Measurements from ENCODE around the gene PLEKHO2. TPM values are rescaled to one million over a fixed set of nuclear protein-coding genes. Genes with fewer than 3 reads are reported as not detected.

The PLEKHO2 gene
- polyA plus RNA-seq, 2 of the 4 experiments (the other 2 are of a cell fraction) = 2.8 to 3.9 TPM

DNA sequence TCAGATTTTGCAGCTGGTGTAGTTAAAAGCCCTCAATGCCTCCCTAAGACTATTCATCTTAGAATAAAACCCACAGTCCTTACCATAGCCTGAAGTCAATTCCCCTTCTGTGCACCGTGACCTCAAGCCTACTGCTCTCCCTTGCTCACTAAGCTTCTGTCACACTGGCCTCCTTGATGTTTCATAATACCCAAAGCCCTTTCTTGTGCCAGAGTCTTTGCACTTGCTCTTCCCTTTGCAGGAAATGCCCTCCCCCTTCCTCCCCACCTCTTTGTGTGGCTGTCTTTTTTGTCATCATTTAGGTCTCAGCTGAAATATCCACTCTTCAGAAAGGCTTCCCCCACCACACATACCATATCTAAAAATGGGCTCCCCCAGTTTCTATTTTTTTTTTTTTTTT is 4.2 kb upstream of the PLEKHO2 start:
- no peak overlapping the region for H3K4me3 ChIP-seq
- H3K9me3 ChIP-seq = no peaks in the 10 kb centered on the region
- FAIRE-seq (no peak), ATAC-seq (no peak), DNase-seq (ENCODE audit: low read depth in 1 of 2, low spot score in 1 of 2) (no peak)
- peaks cover 18% of the 10 kb centered on the region for H3K4me1 ChIP-seq
- H3K4me2 ChIP-seq = no peak overlapping the region
- 92% methylated on average over 1 of the region's 1 CpG for WGBS (ENCODE audit: missing lambda C conversion rate)
- TF ChIP-seq NR3C1 (IDR thresholded peaks at IDR 0.05) (no peak), EHF (CRISPR knock-in tag; IDR thresholded peaks at IDR 0.05) (no peak), TP53 (CRISPR knock-in tag; IDR thresholded peaks at IDR 0.05) (no peak), ZNF302 (CRISPR knock-in tag; IDR thresholded peaks at IDR 0.05) (no peak), NFE2L2 (conservative IDR thresholded peaks at IDR 0.05; ENCODE audit: low read length) (no peak), EHMT2 (IDR thresholded peaks at IDR 0.05; ENCODE audit: low read depth) (no peak), RFX5 (IDR thresholded peaks at IDR 0.05) (no peak), FOSL2 (IDR thresholded peaks at IDR 0.05) (no peak), FOSL2 (CRISPR knock-in tag; IDR thresholded peaks at IDR 0.05) (no peak), HEYL (CRISPR knock-in tag; IDR thresholded peaks at IDR 0.05) (no peak), RAD21 (conservative IDR thresholded peaks at IDR 0.05 in 1 of 2, IDR thresholded peaks at IDR 0.05 in 1 of 2) (no peak), MAFK (IDR thresholded peaks at IDR 0.05; ENCODE audit: partially characterized antibody) (no peak), ESRRA (IDR thresholded peaks at IDR 0.05; ENCODE audit: borderline replicate concordance, low read length) (no peak), CHD4 (IDR thresholded peaks at IDR 0.05; ENCODE audit: borderline replicate concordance) (no peak), MYC (IDR thresholded peaks at IDR 0.05; ENCODE audit: borderline replicate concordance, low read length) (no peak), ZC3H11A (IDR thresholded peaks at IDR 0.05) (no peak), FOSB (CRISPR knock-in tag; IDR thresholded peaks at IDR 0.05) (no peak), KDM5A (IDR thresholded peaks at IDR 0.05) (no peak), ATOH8 (CRISPR knock-in tag; IDR thresholded peaks at IDR 0.05; ENCODE audit: low read depth) (no peak), CHD2 (IDR thresholded peaks at IDR 0.05; ENCODE audit: low read length, partially characterized antibody) (no peak)
- TF ChIP-seq, protein P1, sequence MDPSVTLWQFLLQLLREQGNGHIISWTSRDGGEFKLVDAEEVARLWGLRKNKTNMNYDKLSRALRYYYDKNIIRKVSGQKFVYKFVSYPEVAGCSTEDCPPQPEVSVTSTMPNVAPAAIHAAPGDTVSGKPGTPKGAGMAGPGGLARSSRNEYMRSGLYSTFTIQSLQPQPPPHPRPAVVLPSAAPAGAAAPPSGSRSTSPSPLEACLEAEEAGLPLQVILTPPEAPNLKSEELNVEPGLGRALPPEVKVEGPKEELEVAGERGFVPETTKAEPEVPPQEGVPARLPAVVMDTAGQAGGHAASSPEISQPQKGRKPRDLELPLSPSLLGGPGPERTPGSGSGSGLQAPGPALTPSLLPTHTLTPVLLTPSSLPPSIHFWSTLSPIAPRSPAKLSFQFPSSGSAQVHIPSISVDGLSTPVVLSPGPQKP (IDR thresholded peaks at IDR 0.05; ENCODE audit: low read depth, low read length) = no peak
- CTCF ChIA-PET = interaction anchor here (0.6 to 8.0 kb wide), 7 partner anchors 34 to 117 kb away, joined by 3 to 40 read pairs (median 4); no protein-coding TSS in a partner anchor
- H3K27ac ChIP-seq = no peak overlapping the region
- POLR2A ChIA-PET = interaction anchor here (0.6 to 0.7 kb wide), 2 partner anchors 68 to 216 kb away, joined by 3 to 4 read pairs; no protein-coding TSS in a partner anchor

DNA sequence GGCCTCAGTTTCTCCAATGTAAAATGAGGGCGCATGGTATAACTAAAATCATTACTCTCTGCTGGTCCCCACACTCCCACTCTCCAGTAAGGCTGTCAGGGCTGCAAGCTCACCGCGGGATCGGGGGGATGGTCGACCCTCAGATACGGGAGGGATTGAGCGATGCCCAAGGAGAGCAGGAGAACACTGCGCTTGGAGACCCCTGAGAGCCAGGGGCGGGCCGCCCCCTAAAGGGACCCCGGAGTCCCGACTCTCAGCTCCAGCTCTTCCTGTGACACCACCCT is 713 bp upstream of the PLEKHO2 start:
- ChIA-PET CTCF (interaction anchor here (0.5 to 3.7 kb wide), 8 partner anchors 10 to 154 kb away, joined by 3 to 20 read pairs (median 4); no protein-coding TSS in a partner anchor), POLR2A (interaction anchor here (0.6 to 1.8 kb wide), 5 partner anchors 10 to 149 kb away, joined by 6 to 12 read pairs (median 9); partner anchors contain the start of genes ANKDD1A, PIF1 and SPG21)
- Histone ChIP-seq H3K4me3 (peak overlapping the region; percentile 70), H3K4me1 (peaks cover 17% of the 10 kb centered on the region; the same call in 2 of the 3 replicates), H3K4me2 (peak overlapping the region; percentile 91), H3K9me3 (no peaks in the 10 kb centered on the region), H3K27ac (peak overlapping the region; percentile 82 to 95)
- no peak for DNase-seq (ENCODE audit: low read depth in 1 of 2, low spot score in 1 of 2)
- TF ChIP-seq BCL3 (IDR thresholded peaks at IDR 0.05) (0 out of 3 replicates have a peak, but pooled peaks have one; percentile 10), GATA3 (IDR thresholded peaks at IDR 0.05; ENCODE audit: borderline replicate concordance) (no peak), PHF8 (IDR thresholded peaks at IDR 0.05; ENCODE audit: borderline replicate concordance, low read depth) (0 out of 2 replicates have a peak, but pooled peaks have one; percentile 20), MAX (IDR thresholded peaks at IDR 0.05) (no peak), RARB (CRISPR knock-in tag; IDR thresholded peaks at IDR 0.05) (no peak), NFE2L2 (conservative IDR thresholded peaks at IDR 0.05; ENCODE audit: low read length) (no peak), RFX5 (IDR thresholded peaks at IDR 0.05) (0 out of 2 replicates have a peak, but pooled peaks have one; percentile 35), ESRRA (IDR thresholded peaks at IDR 0.05; ENCODE audit: borderline replicate concordance, low read length) (no peak)
- 6% methylated on average over 9 of the region's 12 CpGs for WGBS (ENCODE audit: missing lambda C conversion rate)
- FAIRE-seq = no peak
- ATAC-seq = no peak
